ENCODE results near the gene TK2.

- TF ChIP-seq RAD21 (IDR thresholded peaks at IDR 0.05; ENCODE audit: low read depth) (no peak), EGR1 (IDR thresholded peaks at IDR 0.05) (no peak), FOXM1 (IDR thresholded peaks at IDR 0.05; ENCODE audit: borderline replicate concordance, low read depth) (no peak), NFIC (IDR thresholded peaks at IDR 0.05) (no peak), TAF1 (IDR thresholded peaks at IDR 0.05; ENCODE audit: low read depth) (no peak), EP300 (IDR thresholded peaks at IDR 0.05; ENCODE audit: borderline replicate concordance) (no peak)
Measured at GRCh38 chr16:66561381-66562080, 11.6 kb upstream of the TK2 start.

Measured in Ishikawa (cell line).